Esophagus squamous epithelium (tissue), 4 donors: ENCODE data around the gene TMEM63C.

Experiments used
- CTCF ChIP-seq, 6 experiments: fragments of 450-650 bp in 4 of 6; fragments of 200-600 bp in 2 of 6; sonication (generic) in 2 of 6; IDR thresholded peaks; one replicate each; pipeline ENCODE4 v1.5.1; 2016 to 2019; ENCODE audit warnings: antibody characterized with exemption in 6 of 6, mild to moderate bottlenecking in 4 of 6, moderate library complexity in 4 of 6
- POLR2A ChIP-seq, 4 donors: fragments of 450-650 bp; IDR thresholded peaks; one replicate each; pipeline ENCODE4 v1.6.1; 2017; ENCODE audit warnings: antibody characterized with exemption in 4 of 4, mild to moderate bottlenecking in 4 of 4, moderate library complexity in 3 of 4

GRCh38 chr14:77267937-77268699 lies 86.5 kb downstream of the TMEM63C start:
- TF ChIP-seq CTCF (IDR thresholded peaks at IDR 0.05) (no peak), POLR2A (IDR thresholded peaks at IDR 0.05) (no peak)
